ENCODE results near the gene ZAR1L. TPM values are rescaled to one million over a fixed set of nuclear protein-coding genes. Genes with fewer than 3 reads are reported as not detected.

Gene ZAR1L
- total and polyA plus RNA-seq, 2 experiments from 2014 or later, result 0.31 to 0.56 TPM

GRCh38 chr13:32254916-32255723 is 60.0 kb downstream of the ZAR1L start:
- Histone ChIP-seq H3F3A (replicated peaks; ENCODE audit: low read depth) (no peaks in the 10 kb centered on the region), H3K79me2 (replicated peaks; ENCODE audit: insufficient read depth) (no peaks in the 10 kb centered on the region), H3K4me1 (ENCODE audit: insufficient read depth) (no peaks in the 10 kb centered on the region), H3K4me2 (no peak overlapping the region), H3K9me2 (ENCODE audit: insufficient read depth) (no peaks in the 10 kb centered on the region), H3K27ac (ENCODE audit: low read depth) (no peak overlapping the region), H3K4me3 (no peak overlapping the region), H2AFZ (no peak overlapping the region), H4K20me1 (replicated peaks; ENCODE audit: insufficient read depth) (no peaks in the 10 kb centered on the region), H3K27me3 (ENCODE audit: insufficient read depth) (no peaks in the 10 kb centered on the region), H3K36me3 (ENCODE audit: insufficient read depth) (no peaks in the 10 kb centered on the region)
- DNase-seq (ENCODE audit: low spot score) (no peak), ATAC-seq (no peak)
- Mint-ChIP-seq H3K27ac (no peak overlapping the region), H3K9me3 (no peaks in the 10 kb centered on the region), H3K36me3 (ENCODE audit: low read depth) (no peaks in the 10 kb centered on the region), H3K4me3 (no peak overlapping the region), H3K4me1 (no peaks in the 10 kb centered on the region), H3K27me3 (ENCODE audit: insufficient read depth, low read depth, poor library complexity) (peaks cover 2% of the 10 kb centered on the region)
- TF ChIP-seq STAT1 (IDR thresholded peaks at IDR 0.05; ENCODE audit: unreplicated experiment), result no peak
- no peak for TF ChIP-seq ZNF331 (CRISPR knock-in tag; IDR thresholded peaks at IDR 0.05; ENCODE audit: low read depth)
- TF ChIP-seq, protein P1, sequence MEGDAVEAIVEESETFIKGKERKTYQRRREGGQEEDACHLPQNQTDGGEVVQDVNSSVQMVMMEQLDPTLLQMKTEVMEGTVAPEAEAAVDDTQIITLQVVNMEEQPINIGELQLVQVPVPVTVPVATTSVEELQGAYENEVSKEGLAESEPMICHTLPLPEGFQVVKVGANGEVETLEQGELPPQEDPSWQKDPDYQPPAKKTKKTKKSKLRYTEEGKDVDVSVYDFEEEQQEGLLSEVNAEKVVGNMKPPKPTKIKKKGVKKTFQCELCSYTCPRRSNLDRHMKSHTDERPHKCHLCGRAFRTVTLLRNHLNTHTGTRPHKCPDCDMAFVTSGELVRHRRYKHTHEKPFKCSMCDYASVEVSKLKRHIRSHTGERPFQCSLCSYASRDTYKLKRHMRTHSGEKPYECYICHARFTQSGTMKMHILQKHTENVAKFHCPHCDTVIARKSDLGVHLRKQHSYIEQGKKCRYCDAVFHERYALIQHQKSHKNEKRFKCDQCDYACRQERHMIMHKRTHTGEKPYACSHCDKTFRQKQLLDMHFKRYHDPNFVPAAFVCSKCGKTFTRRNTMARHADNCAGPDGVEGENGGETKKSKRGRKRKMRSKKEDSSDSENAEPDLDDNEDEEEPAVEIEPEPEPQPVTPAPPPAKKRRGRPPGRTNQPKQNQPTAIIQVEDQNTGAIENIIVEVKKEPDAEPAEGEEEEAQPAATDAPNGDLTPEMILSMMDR (conservative IDR thresholded peaks at IDR 0.05; ENCODE audit: low read depth in 2 of 2), result no peak
- no peak for TF ChIP-seq REST (IDR thresholded peaks at IDR 0.05; ENCODE audit: unreplicated experiment)
- TF ChIP-seq NANOG (IDR thresholded peaks at IDR 0.05; ENCODE audit: borderline replicate concordance), result no peak
- TF ChIP-seq, protein P2, sequence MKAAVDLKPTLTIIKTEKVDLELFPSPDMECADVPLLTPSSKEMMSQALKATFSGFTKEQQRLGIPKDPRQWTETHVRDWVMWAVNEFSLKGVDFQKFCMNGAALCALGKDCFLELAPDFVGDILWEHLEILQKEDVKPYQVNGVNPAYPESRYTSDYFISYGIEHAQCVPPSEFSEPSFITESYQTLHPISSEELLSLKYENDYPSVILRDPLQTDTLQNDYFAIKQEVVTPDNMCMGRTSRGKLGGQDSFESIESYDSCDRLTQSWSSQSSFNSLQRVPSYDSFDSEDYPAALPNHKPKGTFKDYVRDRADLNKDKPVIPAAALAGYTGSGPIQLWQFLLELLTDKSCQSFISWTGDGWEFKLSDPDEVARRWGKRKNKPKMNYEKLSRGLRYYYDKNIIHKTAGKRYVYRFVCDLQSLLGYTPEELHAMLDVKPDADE (IDR thresholded peaks at IDR 0.05), result no peak
- TF ChIP-seq EZH2 (IDR thresholded peaks at IDR 0.05; ENCODE audit: low read depth, unreplicated experiment), result no peak
- TF ChIP-seq ZNF114 (CRISPR knock-in tag; IDR thresholded peaks at IDR 0.05), result no peak
- no peak for TF ChIP-seq EZH2phosphoT487 (IDR thresholded peaks at IDR 0.05; ENCODE audit: unreplicated experiment)
- TF ChIP-seq JUNB (IDR thresholded peaks at IDR 0.05; ENCODE audit: unreplicated experiment), result no peak
- TF ChIP-seq CREB1 (CRISPR knock-in tag; IDR thresholded peaks at IDR 0.05; ENCODE audit: low read depth), result no peak
- no peak for TF ChIP-seq POLR2AphosphoS5 (IDR thresholded peaks at IDR 0.05; ENCODE audit: low read depth)
- TF ChIP-seq, protein P3, sequence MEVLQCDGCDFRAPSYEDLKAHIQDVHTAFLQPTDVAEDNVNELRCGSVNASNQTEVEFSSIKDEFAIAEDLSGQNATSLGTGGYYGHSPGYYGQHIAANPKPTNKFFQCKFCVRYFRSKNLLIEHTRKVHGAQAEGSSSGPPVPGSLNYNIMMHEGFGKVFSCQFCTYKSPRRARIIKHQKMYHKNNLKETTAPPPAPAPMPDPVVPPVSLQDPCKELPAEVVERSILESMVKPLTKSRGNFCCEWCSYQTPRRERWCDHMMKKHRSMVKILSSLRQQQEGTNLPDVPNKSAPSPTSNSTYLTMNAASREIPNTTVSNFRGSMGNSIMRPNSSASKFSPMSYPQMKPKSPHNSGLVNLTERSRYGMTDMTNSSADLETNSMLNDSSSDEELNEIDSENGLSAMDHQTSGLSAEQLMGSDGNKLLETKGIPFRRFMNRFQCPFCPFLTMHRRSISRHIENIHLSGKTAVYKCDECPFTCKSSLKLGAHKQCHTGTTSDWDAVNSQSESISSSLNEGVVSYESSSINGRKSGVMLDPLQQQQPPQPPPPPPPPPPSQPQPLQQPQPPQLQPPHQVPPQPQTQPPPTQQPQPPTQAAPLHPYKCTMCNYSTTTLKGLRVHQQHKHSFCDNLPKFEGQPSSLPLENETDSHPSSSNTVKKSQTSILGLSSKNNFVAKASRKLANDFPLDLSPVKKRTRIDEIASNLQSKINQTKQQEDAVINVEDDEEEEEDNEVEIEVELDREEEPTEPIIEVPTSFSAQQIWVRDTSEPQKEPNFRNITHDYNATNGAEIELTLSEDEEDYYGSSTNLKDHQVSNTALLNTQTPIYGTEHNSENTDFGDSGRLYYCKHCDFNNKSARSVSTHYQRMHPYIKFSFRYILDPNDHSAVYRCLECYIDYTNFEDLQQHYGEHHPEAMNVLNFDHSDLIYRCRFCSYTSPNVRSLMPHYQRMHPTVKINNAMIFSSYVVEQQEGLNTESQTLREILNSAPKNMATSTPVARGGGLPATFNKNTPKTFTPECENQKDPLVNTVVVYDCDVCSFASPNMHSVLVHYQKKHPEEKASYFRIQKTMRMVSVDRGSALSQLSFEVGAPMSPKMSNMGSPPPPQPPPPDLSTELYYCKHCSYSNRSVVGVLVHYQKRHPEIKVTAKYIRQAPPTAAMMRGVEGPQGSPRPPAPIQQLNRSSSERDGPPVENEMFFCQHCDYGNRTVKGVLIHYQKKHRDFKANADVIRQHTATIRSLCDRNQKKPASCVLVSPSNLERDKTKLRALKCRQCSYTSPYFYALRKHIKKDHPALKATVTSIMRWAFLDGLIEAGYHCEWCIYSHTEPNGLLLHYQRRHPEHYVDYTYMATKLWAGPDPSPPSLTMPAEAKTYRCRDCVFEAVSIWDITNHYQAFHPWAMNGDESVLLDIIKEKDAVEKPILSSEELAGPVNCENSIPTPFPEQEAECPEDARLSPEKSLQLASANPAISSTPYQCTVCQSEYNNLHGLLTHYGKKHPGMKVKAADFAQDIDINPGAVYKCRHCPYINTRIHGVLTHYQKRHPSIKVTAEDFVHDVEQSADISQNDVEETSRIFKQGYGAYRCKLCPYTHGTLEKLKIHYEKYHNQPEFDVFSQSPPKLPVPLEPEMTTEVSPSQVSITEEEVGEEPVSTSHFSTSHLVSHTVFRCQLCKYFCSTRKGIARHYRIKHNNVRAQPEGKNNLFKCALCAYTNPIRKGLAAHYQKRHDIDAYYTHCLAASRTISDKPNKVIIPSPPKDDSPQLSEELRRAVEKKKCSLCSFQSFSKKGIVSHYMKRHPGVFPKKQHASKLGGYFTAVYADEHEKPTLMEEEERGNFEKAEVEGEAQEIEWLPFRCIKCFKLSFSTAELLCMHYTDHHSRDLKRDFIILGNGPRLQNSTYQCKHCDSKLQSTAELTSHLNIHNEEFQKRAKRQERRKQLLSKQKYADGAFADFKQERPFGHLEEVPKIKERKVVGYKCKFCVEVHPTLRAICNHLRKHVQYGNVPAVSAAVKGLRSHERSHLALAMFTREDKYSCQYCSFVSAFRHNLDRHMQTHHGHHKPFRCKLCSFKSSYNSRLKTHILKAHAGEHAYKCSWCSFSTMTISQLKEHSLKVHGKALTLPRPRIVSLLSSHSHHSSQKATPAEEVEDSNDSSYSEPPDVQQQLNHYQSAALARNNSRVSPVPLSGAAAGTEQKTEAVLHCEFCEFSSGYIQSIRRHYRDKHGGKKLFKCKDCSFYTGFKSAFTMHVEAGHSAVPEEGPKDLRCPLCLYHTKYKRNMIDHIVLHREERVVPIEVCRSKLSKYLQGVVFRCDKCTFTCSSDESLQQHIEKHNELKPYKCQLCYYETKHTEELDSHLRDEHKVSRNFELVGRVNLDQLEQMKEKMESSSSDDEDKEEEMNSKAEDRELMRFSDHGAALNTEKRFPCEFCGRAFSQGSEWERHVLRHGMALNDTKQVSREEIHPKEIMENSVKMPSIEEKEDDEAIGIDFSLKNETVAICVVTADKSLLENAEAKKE (CRISPR knock-in tag; IDR thresholded peaks at IDR 0.05), result no peak
